Measurements from ENCODE around the gene DLG2.

DLG2 gene

DNA sequence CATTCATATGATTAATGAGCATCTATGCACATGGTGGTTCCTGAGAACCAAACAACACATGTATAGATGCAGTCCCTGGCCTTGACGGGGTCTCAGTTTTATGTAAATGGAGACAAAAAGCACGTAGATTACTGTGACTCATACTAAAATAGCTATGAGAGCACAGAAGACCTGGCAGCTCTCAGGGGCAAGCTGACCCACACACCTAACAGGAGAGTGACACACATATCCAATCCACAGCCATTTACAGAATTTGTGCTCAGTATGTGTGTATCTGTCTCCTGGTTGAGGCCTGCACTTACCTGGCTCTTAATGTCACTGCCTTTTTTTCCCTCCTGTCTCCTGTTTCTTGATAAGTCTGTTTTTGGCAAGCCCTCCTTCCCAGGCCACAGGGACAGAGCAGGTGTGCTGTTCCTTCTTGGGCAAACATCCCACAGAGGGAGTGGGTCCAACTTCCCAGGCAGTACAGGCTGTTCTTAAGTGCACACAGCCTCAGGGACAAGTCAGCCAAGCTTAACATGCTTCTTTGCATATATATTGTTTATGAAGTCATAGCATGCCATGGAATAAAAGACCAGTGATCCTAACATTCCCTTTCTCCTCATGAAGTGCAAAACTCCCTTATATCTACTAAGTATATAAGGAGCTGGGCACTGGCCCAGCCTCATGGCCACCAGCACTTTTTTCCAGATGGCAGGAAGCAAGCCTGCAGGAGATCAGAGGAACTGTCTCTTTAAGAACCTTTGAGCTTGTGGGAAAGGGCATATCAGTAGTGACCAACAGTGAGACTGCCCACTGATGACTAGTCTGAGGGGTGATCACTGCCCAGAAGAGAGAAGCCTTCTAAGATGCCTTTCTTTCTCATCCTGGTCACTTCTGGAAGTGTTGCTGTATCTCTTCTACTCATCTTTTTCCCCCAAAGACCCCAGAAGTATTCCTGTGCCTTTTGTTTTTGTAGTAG, 2216.3 kb downstream of the DLG2 start:
- Histone ChIP-seq H3K9ac (ENCODE audit: low read length) (no peak overlapping the region), H3K9me3 (ENCODE audit: insufficient read depth, low read length) (no peaks in the 10 kb centered on the region), H2AFZ (ENCODE audit: low read depth, low read length) (no peak overlapping the region), H3K79me2 (ENCODE audit: low read length) (no peaks in the 10 kb centered on the region), H3K36me3 (replicated peaks; ENCODE audit: low read depth, low read length) (no peaks in the 10 kb centered on the region), H3K4me3 (ENCODE audit: low read length) (no peak overlapping the region), H3K27me3 (ENCODE audit: low read depth, low read length) (no peaks in the 10 kb centered on the region), H3K4me1 (ENCODE audit: low read length) (no peaks in the 10 kb centered on the region), H3K4me2 (ENCODE audit: low read length) (no peak overlapping the region), H4K20me1 (ENCODE audit: insufficient read depth, low read length) (no peaks in the 10 kb centered on the region), H3K27ac (ENCODE audit: low read length) (no peak overlapping the region)
- TF ChIP-seq, protein P1, sequence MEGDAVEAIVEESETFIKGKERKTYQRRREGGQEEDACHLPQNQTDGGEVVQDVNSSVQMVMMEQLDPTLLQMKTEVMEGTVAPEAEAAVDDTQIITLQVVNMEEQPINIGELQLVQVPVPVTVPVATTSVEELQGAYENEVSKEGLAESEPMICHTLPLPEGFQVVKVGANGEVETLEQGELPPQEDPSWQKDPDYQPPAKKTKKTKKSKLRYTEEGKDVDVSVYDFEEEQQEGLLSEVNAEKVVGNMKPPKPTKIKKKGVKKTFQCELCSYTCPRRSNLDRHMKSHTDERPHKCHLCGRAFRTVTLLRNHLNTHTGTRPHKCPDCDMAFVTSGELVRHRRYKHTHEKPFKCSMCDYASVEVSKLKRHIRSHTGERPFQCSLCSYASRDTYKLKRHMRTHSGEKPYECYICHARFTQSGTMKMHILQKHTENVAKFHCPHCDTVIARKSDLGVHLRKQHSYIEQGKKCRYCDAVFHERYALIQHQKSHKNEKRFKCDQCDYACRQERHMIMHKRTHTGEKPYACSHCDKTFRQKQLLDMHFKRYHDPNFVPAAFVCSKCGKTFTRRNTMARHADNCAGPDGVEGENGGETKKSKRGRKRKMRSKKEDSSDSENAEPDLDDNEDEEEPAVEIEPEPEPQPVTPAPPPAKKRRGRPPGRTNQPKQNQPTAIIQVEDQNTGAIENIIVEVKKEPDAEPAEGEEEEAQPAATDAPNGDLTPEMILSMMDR (IDR thresholded peaks at IDR 0.05; ENCODE audit: low read depth, low read length) = no peak
- no peak for TF ChIP-seq EZH2phosphoT487 (IDR thresholded peaks at IDR 0.05; ENCODE audit: low read depth)

DNA sequence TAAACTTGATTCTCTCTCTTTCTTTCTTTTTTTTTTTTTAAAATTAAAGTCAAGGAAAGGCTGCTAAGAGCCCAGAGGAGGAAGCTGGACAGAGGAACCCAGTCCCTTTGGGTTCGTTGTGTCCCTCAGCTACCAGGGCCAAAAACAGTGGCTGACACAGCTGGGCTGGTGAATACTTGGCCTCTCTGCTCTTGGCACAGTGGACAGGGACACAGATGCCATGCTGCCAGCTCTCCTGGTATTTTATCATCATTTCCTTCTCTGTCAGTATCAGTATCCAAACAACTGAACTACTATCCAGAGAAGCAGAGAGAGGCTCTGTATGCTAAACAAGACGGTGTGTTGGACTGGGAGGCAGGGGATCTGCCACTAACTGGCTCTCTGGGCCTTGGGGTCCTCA, 2217.3 kb downstream of the DLG2 start:
- no peaks in the 10 kb centered on the region for H3K27me3 ChIP-seq (ENCODE audit: low read depth, low read length)
- H3K4me1 ChIP-seq (ENCODE audit: low read length) = no peaks in the 10 kb centered on the region
- no peaks in the 10 kb centered on the region for H4K20me1 ChIP-seq (ENCODE audit: insufficient read depth, low read length)
- H3K9me3 ChIP-seq (ENCODE audit: insufficient read depth, low read length) = no peaks in the 10 kb centered on the region
- H3K79me2 ChIP-seq (ENCODE audit: low read length) = no peaks in the 10 kb centered on the region
- H2AFZ ChIP-seq (ENCODE audit: low read depth, low read length) = no peak overlapping the region
- no peaks in the 10 kb centered on the region for H3K36me3 ChIP-seq (replicated peaks; ENCODE audit: low read depth, low read length)
- no peak overlapping the region for H3K4me2 ChIP-seq (ENCODE audit: low read length)
- no peak overlapping the region for H3K27ac ChIP-seq (ENCODE audit: low read length)
- no peak overlapping the region for H3K4me3 ChIP-seq (ENCODE audit: low read length)
- TF ChIP-seq, protein P1 (IDR thresholded peaks at IDR 0.05; ENCODE audit: low read depth, low read length) = no peak
- no peak for TF ChIP-seq EZH2phosphoT487 (IDR thresholded peaks at IDR 0.05; ENCODE audit: low read depth)
- no peak overlapping the region for H3K9ac ChIP-seq (ENCODE audit: low read length)

GRCh38 chr11:83409476-83409875, 2217.7 kb downstream of the DLG2 start:
- H4K20me1 ChIP-seq (ENCODE audit: insufficient read depth, low read length) = no peaks in the 10 kb centered on the region
- H2AFZ ChIP-seq (ENCODE audit: low read depth, low read length) = no peak overlapping the region
- H3K27ac ChIP-seq (ENCODE audit: low read length) = no peak overlapping the region
- H3K4me2 ChIP-seq (ENCODE audit: low read length) = no peak overlapping the region
- H3K4me1 ChIP-seq (ENCODE audit: low read length) = no peaks in the 10 kb centered on the region
- TF ChIP-seq EZH2phosphoT487 (IDR thresholded peaks at IDR 0.05; ENCODE audit: low read depth) = no peak
- TF ChIP-seq, protein P1 (IDR thresholded peaks at IDR 0.05; ENCODE audit: low read depth, low read length) = no peak
- no peak overlapping the region for H3K4me3 ChIP-seq (ENCODE audit: low read length)
- no peaks in the 10 kb centered on the region for H3K79me2 ChIP-seq (ENCODE audit: low read length)
- no peaks in the 10 kb centered on the region for H3K27me3 ChIP-seq (ENCODE audit: low read depth, low read length)
- no peaks in the 10 kb centered on the region for H3K9me3 ChIP-seq (ENCODE audit: insufficient read depth, low read length)
- no peak overlapping the region for H3K9ac ChIP-seq (ENCODE audit: low read length)
- no peaks in the 10 kb centered on the region for H3K36me3 ChIP-seq (replicated peaks; ENCODE audit: low read depth, low read length)

GRCh38 chr11:83408946-83409345, 2218.2 kb downstream of the DLG2 start:
- TF ChIP-seq, protein P1 (IDR thresholded peaks at IDR 0.05; ENCODE audit: low read depth, low read length) = no peak
- no peak for TF ChIP-seq EZH2phosphoT487 (IDR thresholded peaks at IDR 0.05; ENCODE audit: low read depth)
- Histone ChIP-seq H3K4me2 (ENCODE audit: low read length) (no peak overlapping the region), H3K27ac (ENCODE audit: low read length) (no peak overlapping the region)

More at GRCh38 chr11:83408946-83409345, 2218.2 kb downstream of the DLG2 start:
- no peak overlapping the region for H3K9ac ChIP-seq (ENCODE audit: low read length)
- H4K20me1 ChIP-seq (ENCODE audit: insufficient read depth, low read length) = no peaks in the 10 kb centered on the region
- no peaks in the 10 kb centered on the region for H3K79me2 ChIP-seq (ENCODE audit: low read length)
- no peaks in the 10 kb centered on the region for H3K27me3 ChIP-seq (ENCODE audit: low read depth, low read length)
- no peak overlapping the region for H2AFZ ChIP-seq (ENCODE audit: low read depth, low read length)
- H3K9me3 ChIP-seq (ENCODE audit: insufficient read depth, low read length) = no peaks in the 10 kb centered on the region
- no peaks in the 10 kb centered on the region for H3K4me1 ChIP-seq (ENCODE audit: low read length)
- H3K36me3 ChIP-seq (replicated peaks; ENCODE audit: low read depth, low read length) = no peaks in the 10 kb centered on the region
- H3K4me3 ChIP-seq (ENCODE audit: low read length) = no peak overlapping the region
